H9 (cell line): ENCODE data around the gene GRAMD1B. TPM values are rescaled to one million over a fixed set of nuclear protein-coding genes. Genes with fewer than 3 reads are reported as not detected.

ENCODE experiments used
- DNase-seq: peaks from one replicate; pipeline ENCODE4 v3.0.0-alpha.2; 2017
- H2AFZ ChIP-seq: one replicate; pipeline ENCODE4 v1.6.1; 2013; ENCODE audit warnings: mild to moderate bottlenecking, low read length, control low read depth, moderate library complexity
- H2AK5ac ChIP-seq: 2 replicates; pipeline ENCODE4 v1.6.1; 2013; ENCODE audit warnings: low read length, control low read depth, mixed read lengths; ENCODE audit not compliant: insufficient read length
- H2BK120ac ChIP-seq: one replicate; pipeline ENCODE4 v1.6.1; 2013; ENCODE audit warnings: low read depth, mild to moderate bottlenecking, low read length, control low read depth, inconsistent platforms; ENCODE audit not compliant: poor library complexity, severe bottlenecking
- H2BK12ac ChIP-seq: 2 replicates; pipeline ENCODE4 v1.6.1; 2013; ENCODE audit warnings: low read length, control low read depth, mixed read lengths, low read depth; ENCODE audit not compliant: insufficient read length
- H2BK15ac ChIP-seq: 2 replicates; pipeline ENCODE4 v1.6.1; 2013; ENCODE audit warnings: low read depth, low read length, control low read depth
- H2BK20ac ChIP-seq: one replicate; pipeline ENCODE4 v1.6.1; 2013; ENCODE audit warnings: low read depth, mild to moderate bottlenecking, low read length, control low read depth, inconsistent platforms; ENCODE audit not compliant: poor library complexity, severe bottlenecking
- H2BK5ac ChIP-seq: 2 replicates; pipeline ENCODE4 v1.6.1; 2013; ENCODE audit warnings: low read length, control low read depth, mixed read lengths; ENCODE audit not compliant: insufficient read length
- H3K14ac ChIP-seq: 2 replicates; pipeline ENCODE4 v1.6.1; 2013; ENCODE audit warnings: low read length, control low read depth; ENCODE audit not compliant: insufficient read depth
- H3K18ac ChIP-seq: 2 replicates; pipeline ENCODE4 v1.6.1; 2013; ENCODE audit warnings: low read depth, mild to moderate bottlenecking, mixed read lengths, low read length, control low read depth; ENCODE audit not compliant: insufficient read length
- H3K23ac ChIP-seq: 2 replicates; pipeline ENCODE4 v1.6.1; 2013; ENCODE audit warnings: low read length, control low read depth, mixed read lengths, low read depth; ENCODE audit not compliant: insufficient read length
- H3K23me2 ChIP-seq: 2 replicates; pipeline ENCODE4 v1.6.1; 2013; ENCODE audit warnings: low read depth, mild to moderate bottlenecking, mixed read lengths, low read length, control low read depth; ENCODE audit not compliant: insufficient read length, poor library complexity, severe bottlenecking
- H3K27ac ChIP-seq: 2 replicates; pipeline ENCODE4 v1.5.1; 2013; ENCODE audit warnings: low read length, control low read depth, mixed read lengths, low read depth; ENCODE audit not compliant: insufficient read length
- H3K27me3 ChIP-seq: 2 replicates; pipeline ENCODE4 v1.6.1; 2013; ENCODE audit warnings: low read length, control low read depth, inconsistent platforms; ENCODE audit not compliant: insufficient read depth
- H3K4ac ChIP-seq: 2 replicates; pipeline ENCODE4 v1.6.1; 2013; ENCODE audit warnings: low read depth, mild to moderate bottlenecking, control low read depth, inconsistent platforms, low read length, moderate library complexity
- H3K4me1 ChIP-seq: 2 replicates; pipeline ENCODE4 v1.6.1; 2013; ENCODE audit warnings: low read length, control low read depth, inconsistent platforms; ENCODE audit not compliant: insufficient read depth
- H3K4me2 ChIP-seq: 2 replicates; pipeline ENCODE4 v1.6.1; 2013; ENCODE audit warnings: low read length, control low read depth, mixed read lengths; ENCODE audit not compliant: insufficient read length, insufficient read depth
- H3K56ac ChIP-seq: 2 replicates; pipeline ENCODE4 v1.6.1; 2013; ENCODE audit warnings: low read depth, mild to moderate bottlenecking, mixed read lengths, low read length, control low read depth; ENCODE audit not compliant: insufficient read length
- H3K79me1 ChIP-seq: 2 replicates; pipeline ENCODE4 v1.6.1; 2013; ENCODE audit warnings: low read depth, mild to moderate bottlenecking, moderate library complexity, low read length, control low read depth, inconsistent platforms; ENCODE audit not compliant: insufficient read depth, poor library complexity, severe bottlenecking
- H3K79me2 ChIP-seq: 2 replicates; pipeline ENCODE4 v1.6.1; 2013; ENCODE audit warnings: low read length, control low read depth, inconsistent platforms; ENCODE audit not compliant: insufficient read depth
- H3K9ac ChIP-seq: 2 replicates; pipeline ENCODE4 v1.6.1; 2013; ENCODE audit warnings: low read length, control low read depth, mixed read lengths; ENCODE audit not compliant: insufficient read length; ENCODE audit errors: extremely low read depth
- H3K9me3 ChIP-seq: one replicate; pipeline ENCODE4 v1.6.1; 2013; ENCODE audit warnings: low read depth, low read length, inconsistent platforms; ENCODE audit not compliant: control insufficient read depth
- H3T11ph ChIP-seq: one replicate; pipeline ENCODE4 v1.6.1; 2013; ENCODE audit warnings: mild to moderate bottlenecking, low read length, control low read depth, inconsistent platforms
- H4K20me1 ChIP-seq: one replicate; pipeline ENCODE4 v1.6.1; 2013; ENCODE audit not compliant: control insufficient read depth, insufficient read length, insufficient read depth
- H4K5ac ChIP-seq: 2 replicates; pipeline ENCODE4 v1.6.1; 2013; ENCODE audit warnings: low read depth, mild to moderate bottlenecking, mixed read lengths, low read length, control low read depth; ENCODE audit not compliant: insufficient read length
- H4K8ac ChIP-seq: replicated peaks from 2 replicates; pipeline ENCODE4 v1.6.1; 2013; ENCODE audit warnings: low read length, control low read depth, mixed read lengths, low read depth; ENCODE audit not compliant: insufficient read length
- H4K91ac ChIP-seq: 2 replicates; pipeline ENCODE4 v1.6.1; 2013; ENCODE audit warnings: low read depth, mild to moderate bottlenecking, moderate library complexity, mixed read lengths, low read length, control low read depth; ENCODE audit not compliant: insufficient read length
- H3K27ac Mint-ChIP-seq, 3 experiments: 2 replicates in 2 of 3; 3 replicates in 1 of 3; pipeline ENCODE4 v1.8.0; 2020 to 2021; ENCODE audit warnings: mixed read lengths in 3 of 3, mild to moderate bottlenecking in 1 of 3, moderate library complexity in 1 of 3
- H3K27me3 Mint-ChIP-seq: 2 replicates; pipeline ENCODE4 v1.8.0; 2021; ENCODE audit warnings: low read depth, mild to moderate bottlenecking, moderate library complexity, mixed read lengths
- H3K36me3 Mint-ChIP-seq, 3 experiments: 2 replicates in 2 of 3; 3 replicates in 1 of 3; pipeline ENCODE4 v1.8.0; 2020 to 2021; ENCODE audit warnings: low read depth in 3 of 3, mixed read lengths in 3 of 3; ENCODE audit not compliant: insufficient read depth in 1 of 3
- H3K4me1 Mint-ChIP-seq, 2 experiments: 2 replicates each; pipeline ENCODE4 v1.8.0; 2020; ENCODE audit warnings: mixed read lengths in 2 of 2
- H3K4me3 Mint-ChIP-seq, 2 experiments: 2 replicates in 1 of 2; 3 replicates in 1 of 2; pipeline ENCODE4 v1.8.0; 2020 to 2021; ENCODE audit warnings: mild to moderate bottlenecking in 2 of 2, mixed read lengths in 2 of 2, moderate library complexity in 1 of 2
- H3K9me3 Mint-ChIP-seq, 2 experiments: 2 replicates in 1 of 2; 3 replicates in 1 of 2; pipeline ENCODE4 v1.8.0; 2020; ENCODE audit warnings: mild to moderate bottlenecking in 2 of 2, mixed read lengths in 2 of 2, moderate library complexity in 1 of 2
- WGBS: extraction: QIAGEN DNeasy Blood & Tissue Kit; methylation state at CpG from one replicate; pipeline ENCODE4 v1.1.7; 2013; ENCODE audit warnings: missing lambda C conversion rate, low lambda C conversion rate, mixed read lengths; ENCODE audit not compliant: insufficient read length; ENCODE audit errors: extremely low coverage; 5-methylcytosine and 5-hydroxymethylcytosine counted together
- total RNA-seq: library from RNA; stranded (reverse); gene quantifications from 2 replicates; pipeline ENCODE4 v1.2.1, GENCODE V29; 2021
- TF ChIP-seq, protein P1 (sequence below): fragments of 200-600 bp; sonication (generic); conservative IDR thresholded peaks from 3 replicates; pipeline ENCODE4 v1.8.0; 2021; ENCODE audit warnings: antibody characterized with exemption, mild to moderate bottlenecking

Gene GRAMD1B
- total RNA-seq, 1 experiment from 2014 or later = 25.9 TPM

DNA sequence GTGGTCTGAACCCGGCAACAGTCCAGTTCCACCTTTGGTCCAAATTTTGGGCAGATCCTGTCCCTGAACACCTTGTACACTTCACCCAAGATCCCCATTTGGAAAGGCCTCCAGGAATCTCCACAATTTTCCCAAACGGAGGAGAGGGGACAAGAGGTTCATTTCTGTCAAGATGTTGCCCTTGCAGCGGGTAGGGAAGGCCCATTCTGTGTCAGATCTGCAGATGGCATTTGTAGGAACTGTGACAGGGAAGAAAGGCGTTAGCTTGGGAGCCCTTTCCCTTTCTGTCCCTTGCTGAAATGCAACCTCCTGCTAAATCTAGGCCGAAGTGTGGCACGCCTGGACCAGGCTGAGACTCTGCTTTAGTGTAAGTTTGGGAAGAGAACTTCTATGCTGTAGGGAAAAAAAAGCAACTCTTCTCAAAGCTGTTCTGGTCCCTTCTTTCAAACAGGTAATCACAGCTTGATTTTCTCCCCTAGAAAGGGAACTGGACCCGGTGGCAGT, 138.3 kb downstream of the GRAMD1B start:
- H3K4me3 Mint-ChIP-seq = no peak overlapping the region
- H4K8ac ChIP-seq = no peak overlapping the region

More for the DNA sequence above, 138.3 kb downstream of the GRAMD1B start:
- Histone ChIP-seq H3K18ac (no peak overlapping the region), H2AK5ac (no peak overlapping the region), H2BK12ac (no peak overlapping the region), H4K5ac (no peak overlapping the region), H3T11ph (no peak overlapping the region), H3K23me2 (no peaks in the 10 kb centered on the region), H2BK15ac (no peak overlapping the region), H3K27me3 (no peaks in the 10 kb centered on the region), H3K79me2 (no peaks in the 10 kb centered on the region), H2BK20ac (no peak overlapping the region), H3K14ac (no peak overlapping the region), H2BK120ac (no peak overlapping the region), H3K27ac (no peak overlapping the region), H2BK5ac (no peak overlapping the region), H3K9me3 (no peaks in the 10 kb centered on the region), H3K9ac (no peak overlapping the region), H3K79me1 (no peaks in the 10 kb centered on the region), H4K91ac (no peak overlapping the region), H3K56ac (no peak overlapping the region), H3K4me1 (peaks cover 11% of the 10 kb centered on the region; the same call in 1 of the 2 replicates), H3K4ac (no peak overlapping the region), H3K4me2 (no peak overlapping the region), H3K23ac (no peak overlapping the region), H2AFZ (no peak overlapping the region), H4K20me1 (peaks cover 2% of the 10 kb centered on the region)
- H3K27me3 Mint-ChIP-seq = no peaks in the 10 kb centered on the region
- WGBS = no CpG with 5 or more reads among the region's 7 CpGs
- no peaks in the 10 kb centered on the region for H3K9me3 Mint-ChIP-seq
- DNase-seq = no peak
- H3K4me1 Mint-ChIP-seq = peaks cover 54 to 64% of the 10 kb centered on the region in 2 experiments
- no peaks in the 10 kb centered on the region for H3K36me3 Mint-ChIP-seq
- H3K27ac Mint-ChIP-seq = peak overlapping the region in 1 of 3 experiments; percentile 21; a peak in 1 of 7 replicates
- TF ChIP-seq, protein P1, sequence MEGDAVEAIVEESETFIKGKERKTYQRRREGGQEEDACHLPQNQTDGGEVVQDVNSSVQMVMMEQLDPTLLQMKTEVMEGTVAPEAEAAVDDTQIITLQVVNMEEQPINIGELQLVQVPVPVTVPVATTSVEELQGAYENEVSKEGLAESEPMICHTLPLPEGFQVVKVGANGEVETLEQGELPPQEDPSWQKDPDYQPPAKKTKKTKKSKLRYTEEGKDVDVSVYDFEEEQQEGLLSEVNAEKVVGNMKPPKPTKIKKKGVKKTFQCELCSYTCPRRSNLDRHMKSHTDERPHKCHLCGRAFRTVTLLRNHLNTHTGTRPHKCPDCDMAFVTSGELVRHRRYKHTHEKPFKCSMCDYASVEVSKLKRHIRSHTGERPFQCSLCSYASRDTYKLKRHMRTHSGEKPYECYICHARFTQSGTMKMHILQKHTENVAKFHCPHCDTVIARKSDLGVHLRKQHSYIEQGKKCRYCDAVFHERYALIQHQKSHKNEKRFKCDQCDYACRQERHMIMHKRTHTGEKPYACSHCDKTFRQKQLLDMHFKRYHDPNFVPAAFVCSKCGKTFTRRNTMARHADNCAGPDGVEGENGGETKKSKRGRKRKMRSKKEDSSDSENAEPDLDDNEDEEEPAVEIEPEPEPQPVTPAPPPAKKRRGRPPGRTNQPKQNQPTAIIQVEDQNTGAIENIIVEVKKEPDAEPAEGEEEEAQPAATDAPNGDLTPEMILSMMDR = no peak
